ENCODE data around the gene WRNIP1.

The WRNIP1 gene

GRCh38 chr6:2737885-2738284, 27.3 kb upstream of the WRNIP1 start:
- ChIA-PET CTCF (interaction anchor here (0.6 to 7.7 kb wide), 37 partner anchors 10 to 1141 kb away, joined by 3 to 143 read pairs (median 4); partner anchors contain the start of genes MYLK4 and WRNIP1), POLR2A (no interaction called here)
- no peak for DNase-seq (ENCODE audit: low read depth, low spot score)
- TF ChIP-seq CTCF (IDR thresholded peaks at IDR 0.05; ENCODE audit: insufficient read depth, low read length, missing control alignments) = no peak
- no peak overlapping the region for H3K4me3 ChIP-seq (ENCODE audit: low read depth, low read length)

DNA sequence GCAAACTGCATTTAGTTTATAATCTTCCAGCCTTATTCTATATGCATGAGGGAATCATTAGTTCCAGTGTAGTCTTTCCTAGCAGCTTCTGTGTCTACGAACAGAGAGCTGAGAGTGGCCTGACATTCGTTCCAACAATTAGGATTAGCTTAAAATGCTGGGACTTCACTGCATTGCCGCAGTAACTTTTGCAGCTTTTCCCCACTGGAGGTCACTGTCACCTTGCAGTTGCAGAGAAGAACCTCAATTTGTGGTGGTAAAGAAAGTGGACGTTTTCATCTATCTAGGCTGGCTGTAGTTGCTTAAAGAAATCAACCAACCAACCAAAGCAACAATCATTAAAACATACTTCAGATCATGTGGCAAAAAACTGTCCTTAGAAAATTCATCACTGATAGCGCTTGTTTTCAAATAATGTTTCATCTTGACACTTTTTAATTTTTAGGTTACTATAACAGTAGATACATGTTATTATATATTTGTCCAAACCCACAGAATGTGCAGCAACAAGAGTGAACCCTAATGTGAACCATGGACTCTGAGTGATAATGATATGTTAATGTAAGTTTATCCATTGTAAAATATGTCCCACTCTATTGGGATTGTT, 26.7 kb upstream of the WRNIP1 start:
- ChIA-PET CTCF (interaction anchor here (0.7 to 7.7 kb wide), 36 partner anchors 10 to 1141 kb away, joined by 3 to 143 read pairs (median 4); partner anchors contain the start of genes MYLK4 and WRNIP1), POLR2A (no interaction called here)
- H3K4me3 ChIP-seq (ENCODE audit: low read depth, low read length) = no peak overlapping the region
- TF ChIP-seq CTCF (IDR thresholded peaks at IDR 0.05; ENCODE audit: insufficient read depth, low read length, missing control alignments) = peak; percentile 62
- no peak for DNase-seq (ENCODE audit: low read depth, low spot score)

GRCh38 chr6:2739335-2739734, 25.9 kb upstream of the WRNIP1 start:
- no peak for DNase-seq (ENCODE audit: low read depth, low spot score)
- POLR2A ChIA-PET = no interaction called here
- CTCF ChIA-PET = interaction anchor here (1.6 to 7.7 kb wide), 9 partner anchors 10 to 1142 kb away, joined by 4 to 143 read pairs (median 19); partner anchors contain the start of gene MYLK4
- TF ChIP-seq CTCF (IDR thresholded peaks at IDR 0.05; ENCODE audit: insufficient read depth, low read length, missing control alignments) = no peak
- H3K4me3 ChIP-seq (ENCODE audit: low read depth, low read length) = no peak overlapping the region

DNA sequence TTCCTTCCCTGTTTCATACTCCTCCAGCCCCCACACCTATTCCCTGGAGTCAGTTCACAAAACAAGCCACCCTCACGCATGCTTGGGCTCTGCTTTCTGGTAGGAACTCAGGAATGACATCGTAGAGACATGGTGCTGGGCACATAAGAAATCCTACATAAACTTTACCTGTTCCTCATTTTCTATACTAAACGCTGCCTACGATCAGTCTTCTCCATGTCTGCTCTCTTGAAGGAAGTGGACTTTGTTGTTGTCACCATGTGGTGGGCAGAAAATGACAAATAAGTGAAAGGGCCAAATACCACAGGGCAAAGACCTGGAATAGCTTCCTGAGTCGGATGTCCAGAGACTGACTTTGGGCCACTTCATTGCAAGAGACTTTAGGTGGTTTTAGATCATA, 24.6 kb upstream of the WRNIP1 start:
- CTCF ChIA-PET = interaction anchor here (1.2 to 7.7 kb wide), 4 partner anchors 8 to 1143 kb away, joined by 3 to 143 read pairs (median 26); partner anchors contain the start of gene MYLK4
- POLR2A ChIA-PET = no interaction called here
- H3K4me3 ChIP-seq (ENCODE audit: low read depth, low read length) = no peak overlapping the region
- TF ChIP-seq CTCF (IDR thresholded peaks at IDR 0.05; ENCODE audit: insufficient read depth, low read length, missing control alignments) = no peak
- DNase-seq (ENCODE audit: low read depth, low spot score) = no peak

DNA sequence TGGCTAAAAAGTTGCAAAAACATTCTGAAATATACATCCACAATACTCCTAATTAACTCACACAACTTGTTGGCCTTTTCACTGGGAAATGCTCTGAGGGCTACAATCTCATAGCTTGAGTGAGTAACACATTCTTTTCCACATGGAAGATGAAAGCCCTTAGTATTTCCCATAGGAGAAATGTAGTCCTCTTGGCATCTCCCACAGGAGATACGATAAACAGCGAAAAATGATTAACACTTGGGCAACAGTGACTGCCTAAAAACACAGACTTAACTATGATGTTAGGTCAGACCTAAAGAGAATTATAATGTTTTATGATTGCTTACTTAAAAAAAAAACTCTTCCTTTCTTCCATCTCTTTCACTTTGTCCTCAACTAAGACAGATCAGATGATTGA, 23.4 kb upstream of the WRNIP1 start:
- CTCF ChIA-PET = interaction anchor here (1.1 to 7.7 kb wide), 4 partner anchors 7 to 1145 kb away, joined by 3 to 143 read pairs (median 16); partner anchors contain the start of gene MYLK4

More for the DNA sequence above, 23.4 kb upstream of the WRNIP1 start:
- no peak overlapping the region for H3K4me3 ChIP-seq (ENCODE audit: low read depth, low read length)
- POLR2A ChIA-PET = no interaction called here
- no peak for TF ChIP-seq CTCF (IDR thresholded peaks at IDR 0.05; ENCODE audit: insufficient read depth, low read length, missing control alignments)
- DNase-seq (ENCODE audit: low read depth, low spot score) = no peak

All from AG04449 (cell line).